AG09319 (cell line): ENCODE data around the gene ZNF683.
"Not testable (repeated sequence)": the region's sequence is repeated elsewhere in the genome, so short reads cannot be mapped to it uniquely, and the experiment has no call there.

Experiments used
- DNase-seq: peaks from one replicate; pipeline ENCODE4 v3.0.0-alpha.2; 2010; ENCODE audit warnings: low read depth; ENCODE audit errors: extremely low read depth
- TF ChIP-seq, protein P1 (sequence below): IDR thresholded peaks from 2 replicates; pipeline ENCODE4 v1.5.1; 2011; ENCODE audit warnings: low read depth, mild to moderate bottlenecking, inconsistent platforms, low read length, moderate library complexity

The ZNF683 gene

DNA sequence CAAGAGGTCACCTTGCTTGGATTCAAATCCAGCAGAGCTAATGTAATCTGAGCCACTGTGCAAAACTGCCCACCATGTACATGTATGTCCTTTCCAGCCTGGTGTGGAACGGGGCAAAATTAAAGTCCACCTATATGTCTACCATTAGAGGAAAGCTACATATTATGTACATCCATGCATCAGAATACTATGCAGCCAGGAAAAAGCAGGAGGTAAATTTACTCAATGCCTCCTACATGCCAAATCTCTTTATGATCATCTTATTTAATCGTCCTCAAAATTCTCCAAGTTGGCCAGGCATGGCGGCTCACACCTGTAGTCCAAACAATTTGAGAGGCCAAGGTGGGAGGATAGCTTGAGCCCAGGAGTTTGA, 6.3 kb upstream of the ZNF683 start:
- TF ChIP-seq, protein P1, sequence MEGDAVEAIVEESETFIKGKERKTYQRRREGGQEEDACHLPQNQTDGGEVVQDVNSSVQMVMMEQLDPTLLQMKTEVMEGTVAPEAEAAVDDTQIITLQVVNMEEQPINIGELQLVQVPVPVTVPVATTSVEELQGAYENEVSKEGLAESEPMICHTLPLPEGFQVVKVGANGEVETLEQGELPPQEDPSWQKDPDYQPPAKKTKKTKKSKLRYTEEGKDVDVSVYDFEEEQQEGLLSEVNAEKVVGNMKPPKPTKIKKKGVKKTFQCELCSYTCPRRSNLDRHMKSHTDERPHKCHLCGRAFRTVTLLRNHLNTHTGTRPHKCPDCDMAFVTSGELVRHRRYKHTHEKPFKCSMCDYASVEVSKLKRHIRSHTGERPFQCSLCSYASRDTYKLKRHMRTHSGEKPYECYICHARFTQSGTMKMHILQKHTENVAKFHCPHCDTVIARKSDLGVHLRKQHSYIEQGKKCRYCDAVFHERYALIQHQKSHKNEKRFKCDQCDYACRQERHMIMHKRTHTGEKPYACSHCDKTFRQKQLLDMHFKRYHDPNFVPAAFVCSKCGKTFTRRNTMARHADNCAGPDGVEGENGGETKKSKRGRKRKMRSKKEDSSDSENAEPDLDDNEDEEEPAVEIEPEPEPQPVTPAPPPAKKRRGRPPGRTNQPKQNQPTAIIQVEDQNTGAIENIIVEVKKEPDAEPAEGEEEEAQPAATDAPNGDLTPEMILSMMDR = no peak
- DNase-seq = no peak

DNA sequence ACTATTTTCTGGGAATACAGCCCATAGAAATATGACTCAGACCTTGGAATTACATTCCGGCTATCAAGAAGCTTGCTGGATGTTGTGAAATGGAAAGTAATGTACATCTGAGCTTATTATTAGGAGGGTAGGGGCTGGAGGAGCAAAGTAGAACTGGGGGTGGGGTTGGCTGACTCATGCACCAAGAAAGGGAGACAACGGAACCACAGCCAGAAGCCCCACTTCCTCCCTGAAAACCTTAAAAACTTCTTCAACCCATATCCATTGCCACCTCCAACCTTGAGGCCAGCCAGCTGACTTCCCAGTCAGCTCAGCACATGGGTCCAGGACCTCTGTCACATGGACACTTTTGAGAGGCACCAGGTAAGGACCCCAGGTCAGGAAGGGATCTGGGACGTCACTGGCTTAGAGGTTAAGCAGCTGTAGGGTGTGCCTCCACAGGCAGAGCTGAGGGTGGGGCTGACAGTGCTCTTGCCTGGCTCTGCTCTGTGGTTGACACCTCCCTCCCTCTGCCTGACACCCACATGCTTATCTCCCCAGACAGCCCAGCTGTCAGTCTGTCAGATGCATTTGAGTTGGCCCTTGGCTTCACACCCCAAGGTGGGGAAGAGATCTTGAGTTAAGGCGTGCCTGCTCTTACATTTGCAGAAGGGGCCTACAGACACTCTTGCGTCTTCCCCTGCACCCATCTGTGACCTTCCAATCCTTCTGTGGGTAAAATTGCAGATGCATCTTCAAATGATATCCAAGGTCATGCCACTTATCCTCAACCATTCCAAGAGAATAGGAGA, 5.7 kb upstream of the ZNF683 start:
- TF ChIP-seq, protein P1 = no peak
- DNase-seq = peak; percentile 89

GRCh38 chr1:26376050-26376449, 3.5 kb upstream of the ZNF683 start:
- TF ChIP-seq, protein P1 = no peak
- no peak for DNase-seq

DNA sequence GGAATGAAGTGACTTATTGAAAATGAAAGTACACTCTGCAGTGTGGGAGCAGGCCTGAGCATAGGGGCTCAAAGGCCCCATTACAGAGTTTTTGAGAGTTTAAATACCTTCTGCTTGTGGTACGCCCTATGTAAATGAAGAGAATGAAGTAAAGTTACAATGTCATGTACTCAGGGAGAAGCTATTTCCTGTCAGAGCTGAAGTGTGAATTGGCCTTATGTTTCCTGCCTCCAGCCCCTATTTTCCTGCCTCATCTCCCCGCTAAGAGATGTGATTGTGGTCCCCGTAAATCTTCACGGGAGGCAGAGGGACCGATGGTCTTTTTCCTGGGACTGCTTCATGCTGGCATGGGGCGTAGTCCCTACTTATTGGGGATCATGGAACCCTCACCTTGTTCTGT, 2.5 kb upstream of the ZNF683 start:
- TF ChIP-seq, protein P1 = no peak
- no peak for DNase-seq

DNA sequence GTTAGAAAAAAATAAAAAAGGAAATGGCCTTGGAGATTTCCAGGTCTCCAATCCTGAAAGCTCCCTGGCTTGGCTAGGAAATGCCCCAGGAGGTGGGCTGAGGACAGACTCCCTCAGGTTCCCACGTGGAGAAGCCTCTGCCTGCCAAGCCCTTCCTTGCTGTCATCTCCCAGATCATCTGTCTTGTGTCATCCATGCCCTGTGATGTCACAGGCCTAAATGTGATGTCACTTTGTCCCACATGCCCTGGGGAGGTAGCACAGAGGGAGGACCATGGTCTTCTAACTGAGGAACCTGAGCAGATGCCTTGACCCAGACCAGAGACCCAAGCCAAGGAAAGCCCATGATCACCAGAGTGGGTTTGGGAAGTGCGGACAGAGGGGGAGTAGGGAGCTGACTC, 1.8 kb upstream of the ZNF683 start:
- not testable (repeated sequence) for DNase-seq

DNA sequence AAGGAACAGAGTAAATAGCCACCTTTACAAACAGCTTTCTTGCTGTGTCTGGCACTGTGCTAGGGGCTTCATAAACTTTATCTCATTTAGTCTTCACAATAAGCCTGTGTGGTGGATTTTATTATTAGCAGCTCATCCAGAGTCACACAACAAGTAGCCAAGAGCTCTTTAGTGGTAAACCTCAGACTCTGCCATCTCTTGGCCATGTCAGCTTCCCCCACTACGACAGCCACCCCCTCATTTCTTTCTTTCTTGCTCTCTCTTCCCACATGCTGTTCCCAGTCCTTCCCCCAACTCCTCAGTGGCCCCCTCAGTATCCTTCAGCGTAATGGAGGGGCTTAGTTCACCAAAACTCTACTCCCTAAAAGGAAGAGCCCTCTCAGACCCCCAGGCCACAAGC, 1.2 kb upstream of the ZNF683 start:
- DNase-seq = no peak
- TF ChIP-seq, protein P1 = no peak

- no peak for DNase-seq
These were observed 731 bp upstream of the ZNF683 start for GRCh38 chr1:26373281-26373680.

More at GRCh38 chr1:26373281-26373680, 731 bp upstream of the ZNF683 start:
- TF ChIP-seq, protein P1 = no peak
